HFFc6 (cell line): ENCODE measurements around the gene PSMD9. TPM values are rescaled to one million over a fixed set of nuclear protein-coding genes. Genes with fewer than 3 reads are reported as not detected.
"Not testable (repeated sequence)": the region's sequence is repeated elsewhere in the genome, so short reads cannot be mapped to it uniquely, and the experiment has no call there.

Experiments used
- DNase-seq: peaks from one replicate; pipeline ENCODE4 v3.0.0-alpha.2; 2018
- H3K27ac Mint-ChIP-seq: 2 replicates; pipeline ENCODE4 v1.8.0; 2020; ENCODE audit warnings: mild to moderate bottlenecking, mixed read lengths
- H3K27me3 Mint-ChIP-seq: 2 replicates; pipeline ENCODE4 v1.8.0; 2021; ENCODE audit warnings: mild to moderate bottlenecking, moderate library complexity, mixed read lengths; ENCODE audit not compliant: insufficient read depth
- H3K36me3 Mint-ChIP-seq: 2 replicates; pipeline ENCODE4 v1.8.0; 2021; ENCODE audit warnings: low read depth, mixed read lengths
- H3K4me1 Mint-ChIP-seq: 2 replicates; pipeline ENCODE4 v1.8.0; 2020; ENCODE audit warnings: low read depth, mixed read lengths
- H3K4me3 Mint-ChIP-seq: 2 replicates; pipeline ENCODE4 v1.8.0; 2020; ENCODE audit warnings: mild to moderate bottlenecking, moderate library complexity, mixed read lengths
- H3K9me3 Mint-ChIP-seq: 2 replicates; pipeline ENCODE4 v1.8.0; 2020; ENCODE audit warnings: mild to moderate bottlenecking, mixed read lengths
- total RNA-seq, 6 experiments: library from RNA; stranded (reverse); fragmentation: NEBNext Ultra II Directional; extraction: Animal tissue kit (Norgen Biotek cat#: 25700); gene quantifications; 2 replicates in 1 of 6; 3 replicates in 5 of 6; pipeline ENCODE4 v1.2.3, GENCODE V29; 2021
- TF ChIP-seq, protein P1 (sequence below): fragments of 200-600 bp; sonication (generic); IDR thresholded peaks from 2 replicates; pipeline ENCODE4 v1.5.0; 2021; ENCODE audit warnings: antibody characterized with exemption, mild to moderate bottlenecking

The PSMD9 gene
- total RNA-seq, 6 experiments from 2014 or later = 63.4 to 84.7 (median 75.1) TPM

DNA sequence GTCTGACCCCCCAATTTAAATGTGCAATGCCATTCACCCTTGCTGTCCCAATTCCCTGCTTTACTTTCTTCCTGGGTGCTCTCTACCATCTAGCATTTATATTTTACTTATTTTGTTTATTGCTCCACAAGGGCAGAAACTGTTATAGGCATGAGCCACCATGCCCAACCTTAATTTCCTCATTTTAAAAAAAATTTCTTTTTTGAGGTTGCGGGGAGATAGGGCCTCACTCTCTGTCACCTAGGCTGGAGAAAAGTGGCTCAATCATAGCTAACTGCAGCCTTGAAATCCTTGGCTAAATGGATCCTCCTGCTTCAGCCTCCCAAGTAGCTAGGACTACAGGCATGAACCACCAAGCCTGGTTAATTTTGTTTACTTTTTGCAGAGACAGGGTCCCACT is 42.9 kb upstream of the PSMD9 start:
- Mint-ChIP-seq H3K4me1 (peaks cover 9% of the 10 kb centered on the region; the same call in 1 of the 2 replicates), H3K27ac (no peak overlapping the region), H3K27me3 (no peaks in the 10 kb centered on the region; the same call in 1 of the 2 replicates), H3K4me3 (no peak overlapping the region), H3K9me3 (no peaks in the 10 kb centered on the region), H3K36me3 (no peaks in the 10 kb centered on the region)
- TF ChIP-seq, protein P1, sequence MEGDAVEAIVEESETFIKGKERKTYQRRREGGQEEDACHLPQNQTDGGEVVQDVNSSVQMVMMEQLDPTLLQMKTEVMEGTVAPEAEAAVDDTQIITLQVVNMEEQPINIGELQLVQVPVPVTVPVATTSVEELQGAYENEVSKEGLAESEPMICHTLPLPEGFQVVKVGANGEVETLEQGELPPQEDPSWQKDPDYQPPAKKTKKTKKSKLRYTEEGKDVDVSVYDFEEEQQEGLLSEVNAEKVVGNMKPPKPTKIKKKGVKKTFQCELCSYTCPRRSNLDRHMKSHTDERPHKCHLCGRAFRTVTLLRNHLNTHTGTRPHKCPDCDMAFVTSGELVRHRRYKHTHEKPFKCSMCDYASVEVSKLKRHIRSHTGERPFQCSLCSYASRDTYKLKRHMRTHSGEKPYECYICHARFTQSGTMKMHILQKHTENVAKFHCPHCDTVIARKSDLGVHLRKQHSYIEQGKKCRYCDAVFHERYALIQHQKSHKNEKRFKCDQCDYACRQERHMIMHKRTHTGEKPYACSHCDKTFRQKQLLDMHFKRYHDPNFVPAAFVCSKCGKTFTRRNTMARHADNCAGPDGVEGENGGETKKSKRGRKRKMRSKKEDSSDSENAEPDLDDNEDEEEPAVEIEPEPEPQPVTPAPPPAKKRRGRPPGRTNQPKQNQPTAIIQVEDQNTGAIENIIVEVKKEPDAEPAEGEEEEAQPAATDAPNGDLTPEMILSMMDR = no peak
- DNase-seq = no peak

DNA sequence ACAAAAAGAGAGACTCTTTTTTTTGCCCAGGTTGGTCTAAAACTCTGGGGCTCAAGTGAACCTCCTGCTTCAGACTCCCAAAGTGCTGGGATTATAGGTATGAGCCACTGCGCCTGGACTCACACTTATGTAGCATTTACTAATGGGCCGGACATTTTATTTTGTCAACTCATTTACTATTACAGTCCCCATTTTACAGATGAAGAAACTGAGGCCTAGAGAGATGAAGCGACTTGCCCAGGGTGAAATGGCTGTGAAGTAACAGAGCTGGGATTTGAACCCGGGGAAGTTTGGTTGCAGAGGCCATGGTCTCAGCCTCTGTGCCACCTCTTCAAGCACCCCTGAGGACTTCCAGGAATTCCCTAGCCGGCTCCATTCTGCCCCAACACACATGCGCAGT is 39.4 kb upstream of the PSMD9 start:
- Mint-ChIP-seq H3K27me3 (peaks cover 5% of the 10 kb centered on the region; the same call in 1 of the 2 replicates), H3K4me1 (no peaks in the 10 kb centered on the region), H3K9me3 (no peaks in the 10 kb centered on the region), H3K4me3 (no peak overlapping the region), H3K27ac (no peak overlapping the region), H3K36me3 (no peaks in the 10 kb centered on the region)
- TF ChIP-seq, protein P1 = no peak
- no peak for DNase-seq

DNA sequence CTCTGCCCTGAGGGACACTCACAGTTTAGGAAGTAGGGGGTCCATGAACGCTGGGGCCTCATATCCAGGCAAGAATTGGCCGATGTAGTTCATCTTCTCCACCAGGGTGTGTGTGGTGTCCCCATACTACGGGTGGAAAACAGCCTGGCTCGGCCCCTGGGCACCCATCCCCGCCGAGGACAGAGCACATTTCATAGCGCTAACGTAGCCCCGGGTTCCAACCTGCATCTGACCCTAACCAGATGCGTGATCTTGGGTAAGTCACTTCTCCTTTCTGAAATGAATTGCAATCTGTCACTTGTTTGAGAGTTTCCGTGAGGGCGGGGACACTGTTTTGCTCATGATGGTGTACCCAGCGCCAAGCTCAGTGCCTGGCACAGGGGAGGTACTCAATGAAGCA is 38.9 kb upstream of the PSMD9 start:
- Mint-ChIP-seq H3K36me3 (no peaks in the 10 kb centered on the region), H3K4me1 (no peaks in the 10 kb centered on the region), H3K4me3 (no peak overlapping the region), H3K27me3 (peaks cover 5% of the 10 kb centered on the region; the same call in 1 of the 2 replicates), H3K27ac (no peak overlapping the region), H3K9me3 (no peaks in the 10 kb centered on the region)
- no peak for DNase-seq
- TF ChIP-seq, protein P1 = 0 out of 2 replicates have a peak, but pooled peaks have one; percentile 15

DNA sequence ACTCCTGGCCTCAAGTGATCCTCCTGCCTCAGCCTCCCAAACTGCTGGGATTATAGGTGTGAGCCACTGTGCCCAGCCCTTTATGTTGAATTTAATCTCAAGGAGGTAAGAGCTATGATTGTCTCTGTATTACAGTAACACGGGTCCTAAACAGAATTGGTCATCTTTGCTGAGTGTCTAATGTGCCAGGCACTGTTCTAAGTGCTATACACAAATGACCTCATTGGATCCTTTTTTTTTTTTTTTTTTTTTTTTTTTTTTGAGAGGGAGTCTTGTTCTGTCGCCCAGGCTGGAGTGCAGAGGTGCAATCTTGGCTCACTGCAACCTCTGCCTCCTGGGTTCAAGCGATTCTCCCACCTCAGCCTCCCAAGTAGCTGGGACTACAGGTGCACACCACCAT is 36.2 kb upstream of the PSMD9 start:
- H3K27ac Mint-ChIP-seq, H3K9me3 Mint-ChIP-seq, H3K4me3 Mint-ChIP-seq, H3K4me1 Mint-ChIP-seq, H3K36me3 Mint-ChIP-seq, DNase-seq: not testable (repeated sequence)
- peaks cover 15% of the 10 kb centered on the region for H3K27me3 Mint-ChIP-seq

DNA sequence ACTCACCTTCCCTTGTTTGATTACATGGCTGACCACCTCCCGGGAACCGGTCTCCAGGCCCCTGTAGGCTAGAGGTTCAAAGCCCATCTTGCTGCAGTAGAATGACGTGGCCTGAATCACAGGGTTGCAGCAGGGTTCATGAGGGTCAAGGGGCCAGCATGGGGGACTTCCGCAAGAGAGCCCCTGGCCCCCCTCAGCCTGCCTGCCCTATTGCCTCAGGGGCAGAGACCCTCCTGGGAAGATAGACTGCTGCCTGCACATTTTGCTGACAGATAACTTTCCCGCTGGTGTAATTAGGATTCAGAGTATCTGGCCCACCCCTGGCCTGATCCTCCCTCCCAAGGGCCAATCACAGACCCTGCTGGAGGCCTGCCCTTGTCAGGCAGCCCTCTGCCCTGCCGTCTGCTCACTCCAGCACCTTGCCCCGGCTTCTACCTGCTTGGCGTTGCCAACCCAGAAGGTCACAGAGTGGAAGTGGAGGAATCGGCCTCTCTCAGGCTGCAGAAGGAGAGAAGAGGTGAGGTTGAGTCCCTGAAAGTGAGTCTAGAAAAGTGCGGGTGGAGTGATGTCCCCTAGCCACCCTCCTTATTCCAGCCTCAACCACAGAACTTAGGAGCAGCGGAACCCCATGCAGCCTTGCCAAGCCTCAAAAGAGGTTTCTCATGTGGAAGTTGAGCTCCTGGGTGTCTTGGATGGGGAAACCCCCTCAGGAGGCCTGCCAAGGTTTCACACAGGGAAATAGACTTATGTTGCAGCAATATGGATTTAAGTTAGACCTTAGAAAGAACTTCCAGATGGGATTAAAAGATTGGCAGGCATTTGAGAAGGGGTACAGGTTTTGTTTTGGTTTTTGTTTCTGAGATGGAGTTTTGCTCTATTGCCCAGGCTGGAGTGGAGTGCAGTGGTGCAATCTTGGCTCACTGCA is 31.0 kb upstream of the PSMD9 start:
- Mint-ChIP-seq H3K27me3 (peaks cover 17% of the 10 kb centered on the region), H3K4me1 (peaks cover 23% of the 10 kb centered on the region), H3K4me3 (no peak overlapping the region), H3K9me3 (no peaks in the 10 kb centered on the region), H3K36me3 (no peaks in the 10 kb centered on the region), H3K27ac (no peak overlapping the region)
- DNase-seq = no peak
- TF ChIP-seq, protein P1 = no peak

DNA sequence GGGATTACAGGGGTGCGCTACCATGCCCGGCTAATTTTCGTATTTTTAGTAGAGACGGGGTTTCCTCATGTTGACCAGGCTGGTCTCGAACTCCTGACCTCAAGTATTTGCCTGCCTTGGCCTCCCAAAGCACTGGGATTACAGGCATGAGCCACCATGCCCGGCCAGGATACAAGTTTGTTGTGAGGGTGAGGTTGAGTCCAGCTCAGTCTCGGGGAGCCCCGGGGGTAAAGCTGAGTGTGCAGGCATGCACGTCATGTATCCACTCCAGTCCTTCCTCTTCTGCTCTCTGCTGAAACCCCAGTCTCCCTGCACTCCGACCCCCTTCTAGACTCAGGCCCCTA is 30.3 kb upstream of the PSMD9 start:
- peaks cover 26% of the 10 kb centered on the region for H3K4me1 Mint-ChIP-seq
- peak overlapping the region; percentile 72; the same call in 1 of the 2 replicates for H3K27ac Mint-ChIP-seq
- DNase-seq = no peak
- peaks cover 13% of the 10 kb centered on the region for H3K27me3 Mint-ChIP-seq
- no peak overlapping the region for H3K4me3 Mint-ChIP-seq
- TF ChIP-seq, protein P1 = no peak
- no peaks in the 10 kb centered on the region for H3K36me3 Mint-ChIP-seq
- no peaks in the 10 kb centered on the region for H3K9me3 Mint-ChIP-seq
